Liver (tissue), 9 donors: ENCODE results near the gene TNFRSF1B. TPM values are rescaled to one million over a fixed set of nuclear protein-coding genes. Genes with fewer than 3 reads are reported as not detected.

Experiments used
- DNase-seq: peaks from one replicate; pipeline ENCODE4 v3.0.0-alpha.2; 2017; ENCODE audit warnings: low spot score
- H3K27ac ChIP-seq, 2 donors: one replicate each; pipeline ENCODE4 v1.7.0; 2013; ENCODE audit warnings: inconsistent platforms in 2 of 2, low read length in 2 of 2, control low read depth in 1 of 2, low read depth in 1 of 2, mild to moderate bottlenecking in 1 of 2
- H3K27me3 ChIP-seq, 4 donors: one replicate each; pipeline versions ENCODE4 v1.6.1 to v1.7.0; 2013; ENCODE audit warnings: low read length in 3 of 4, inconsistent platforms in 1 of 4, mild to moderate bottlenecking in 1 of 4, moderate library complexity in 1 of 4; ENCODE audit not compliant: control insufficient read depth in 4 of 4, insufficient read depth in 4 of 4
- H3K36me3 ChIP-seq, 4 donors: one replicate each; pipeline versions ENCODE4 v1.6.1 to v1.7.0; 2013; ENCODE audit warnings: low read length in 3 of 4, mild to moderate bottlenecking in 3 of 4, low read depth in 1 of 4, moderate library complexity in 1 of 4; ENCODE audit not compliant: control insufficient read depth in 4 of 4, insufficient read depth in 3 of 4
- H3K4me1 ChIP-seq, 4 donors: one replicate each; pipeline versions ENCODE4 v1.6.1 to v1.7.0; 2013; ENCODE audit warnings: low read length in 3 of 4, mild to moderate bottlenecking in 3 of 4, moderate library complexity in 1 of 4; ENCODE audit not compliant: control insufficient read depth in 4 of 4, insufficient read depth in 4 of 4
- H3K4me3 ChIP-seq, 3 donors: one replicate each; pipeline versions ENCODE4 v1.6.1 to v1.7.0; 2013; ENCODE audit warnings: low read length in 3 of 3, control low read depth in 1 of 3, low read depth in 1 of 3, mild to moderate bottlenecking in 1 of 3
- H3K9ac ChIP-seq, 2 donors: one replicate each; pipeline ENCODE4 v1.7.0; 2013; ENCODE audit warnings: low read length in 2 of 2, mild to moderate bottlenecking in 2 of 2, moderate library complexity in 2 of 2, control low read depth in 1 of 2, low read depth in 1 of 2
- H3K9me3 ChIP-seq, 4 donors: one replicate each; pipeline versions ENCODE4 v1.6.1 to v1.7.0; 2013; ENCODE audit warnings: low read length in 3 of 4; ENCODE audit not compliant: control insufficient read depth in 4 of 4
- ATF3 ChIP-seq: IDR thresholded peaks from 2 replicates; pipeline ENCODE4 v1.6.1; 2016; ENCODE audit warnings: antibody characterized with exemption
- EGR1 ChIP-seq, 2 donors: IDR thresholded peaks; 2 replicates each; pipeline ENCODE4 v1.6.1; 2016 to 2018; ENCODE audit warnings: antibody characterized with exemption in 2 of 2, low read depth in 2 of 2
- FOXA1 ChIP-seq: IDR thresholded peaks from 2 replicates; pipeline ENCODE4 v1.6.1; 2016; ENCODE audit warnings: antibody characterized with exemption
- FOXA2 ChIP-seq: IDR thresholded peaks from 2 replicates; pipeline ENCODE4 v1.6.1; 2016; ENCODE audit warnings: antibody characterized with exemption
- GABPA ChIP-seq, 2 donors: IDR thresholded peaks in 1 of 2; conservative IDR thresholded peaks in 1 of 2; 2 replicates each; pipeline ENCODE4 v1.6.1; 2016; ENCODE audit warnings: antibody characterized with exemption in 2 of 2, mild to moderate bottlenecking in 1 of 2, moderate library complexity in 1 of 2
- HNF4A ChIP-seq, 2 donors: conservative IDR thresholded peaks; 2 replicates each; pipeline ENCODE4 v1.6.1; 2016; ENCODE audit warnings: antibody characterized with exemption in 2 of 2, mild to moderate bottlenecking in 2 of 2
- JUND ChIP-seq, 2 donors: IDR thresholded peaks; 2 replicates each; pipeline ENCODE4 v1.6.1; 2016; ENCODE audit warnings: antibody characterized with exemption in 2 of 2
- MAX ChIP-seq: IDR thresholded peaks from 2 replicates; pipeline ENCODE4 v1.6.1; 2016; ENCODE audit warnings: antibody characterized with exemption
- NR2F2 ChIP-seq: IDR thresholded peaks from 2 replicates; pipeline ENCODE4 v1.6.1; 2016; ENCODE audit warnings: antibody characterized with exemption
- RAD21 ChIP-seq, 2 donors: IDR thresholded peaks; 2 replicates each; pipeline ENCODE4 v1.6.1; 2016; ENCODE audit warnings: antibody characterized with exemption in 2 of 2, mild to moderate bottlenecking in 2 of 2
- REST ChIP-seq: IDR thresholded peaks from 2 replicates; pipeline ENCODE4 v1.6.1; 2016; ENCODE audit warnings: antibody characterized with exemption, mild to moderate bottlenecking
- RXRA ChIP-seq, 2 donors: IDR thresholded peaks; 2 replicates each; pipeline ENCODE4 v1.6.1; 2017 to 2018; ENCODE audit warnings: antibody characterized with exemption in 2 of 2, mild to moderate bottlenecking in 1 of 2
- SP1 ChIP-seq: IDR thresholded peaks from 2 replicates; pipeline ENCODE4 v1.6.1; 2018; ENCODE audit warnings: antibody characterized with exemption, mild to moderate bottlenecking
- TAF1 ChIP-seq: conservative IDR thresholded peaks from 2 replicates; pipeline ENCODE4 v1.6.1; 2016; ENCODE audit warnings: antibody characterized with exemption, mild to moderate bottlenecking
- YY1 ChIP-seq: IDR thresholded peaks from 2 replicates; pipeline ENCODE4 v1.6.1; 2016; ENCODE audit warnings: antibody characterized with exemption, mild to moderate bottlenecking
- ZBTB33 ChIP-seq: IDR thresholded peaks from 2 replicates; pipeline ENCODE4 v1.6.1; 2016; ENCODE audit warnings: antibody characterized with exemption
- WGBS: extraction: QIAGEN DNeasy Blood & Tissue Kit; methylation state at CpG from one replicate; pipeline ENCODE4 v1.1.7; 2013; 5-methylcytosine and 5-hydroxymethylcytosine counted together
- polyA plus RNA-seq, 2 donors: library from polyadenylated mRNA; stranded (reverse) in 1 of 2; unstranded in 1 of 2; fragments of 200-250 nt in 1 of 2; fragments of >200 nt in 1 of 2; fragmentation: Nextera tagmentation in 1 of 2; extraction: Ambion mirVana in 1 of 2; gene quantifications; one replicate each; pipeline versions ENCODE4 v1.2.1 to v1.2.3, GENCODE V29; 2013 to 2015
- total RNA-seq, 2 donors: library from RNA; depleted of rRNA; stranded (reverse); fragments of >200 nt; gene quantifications; one replicate each; pipeline ENCODE4 v1.2.3, GENCODE V29; 2014
- TF ChIP-seq, protein P1 (sequence below): fragments of 150-350 bp; IDR thresholded peaks from 2 replicates; pipeline ENCODE4 v1.5.1; 2017; ENCODE audit warnings: improper control_type of control experiment, low read depth, low read length; ENCODE audit not compliant: missing input control
- donor health status: healthy.
- donor health status: healthy.
- donor health status: healthy.
- donor health status: healthy.
- donor health status: healthy.

Gene TNFRSF1B
- total and polyA plus RNA-seq, 4 donors, result 7.2 to 19.6 (median 16.5) TPM

- H3K27me3 ChIP-seq, result no peaks in the 10 kb centered on the region
- peak overlapping the region; percentile 80 to 96 for H3K27ac ChIP-seq
- DNase-seq, result no peak
- no peak overlapping the region for H3K9ac ChIP-seq
- WGBS, result 68% methylated on average over 8 of the region's 8 CpGs
- no peaks in the 10 kb centered on the region for H3K9me3 ChIP-seq
- H3K4me3 ChIP-seq, result no peak overlapping the region
- H3K36me3 ChIP-seq, result no peaks in the 10 kb centered on the region
- H3K4me1 ChIP-seq, result peaks cover 8 to 62% (median 32%) of the 10 kb centered on the region in 4 donors
- TF ChIP-seq, protein P1, sequence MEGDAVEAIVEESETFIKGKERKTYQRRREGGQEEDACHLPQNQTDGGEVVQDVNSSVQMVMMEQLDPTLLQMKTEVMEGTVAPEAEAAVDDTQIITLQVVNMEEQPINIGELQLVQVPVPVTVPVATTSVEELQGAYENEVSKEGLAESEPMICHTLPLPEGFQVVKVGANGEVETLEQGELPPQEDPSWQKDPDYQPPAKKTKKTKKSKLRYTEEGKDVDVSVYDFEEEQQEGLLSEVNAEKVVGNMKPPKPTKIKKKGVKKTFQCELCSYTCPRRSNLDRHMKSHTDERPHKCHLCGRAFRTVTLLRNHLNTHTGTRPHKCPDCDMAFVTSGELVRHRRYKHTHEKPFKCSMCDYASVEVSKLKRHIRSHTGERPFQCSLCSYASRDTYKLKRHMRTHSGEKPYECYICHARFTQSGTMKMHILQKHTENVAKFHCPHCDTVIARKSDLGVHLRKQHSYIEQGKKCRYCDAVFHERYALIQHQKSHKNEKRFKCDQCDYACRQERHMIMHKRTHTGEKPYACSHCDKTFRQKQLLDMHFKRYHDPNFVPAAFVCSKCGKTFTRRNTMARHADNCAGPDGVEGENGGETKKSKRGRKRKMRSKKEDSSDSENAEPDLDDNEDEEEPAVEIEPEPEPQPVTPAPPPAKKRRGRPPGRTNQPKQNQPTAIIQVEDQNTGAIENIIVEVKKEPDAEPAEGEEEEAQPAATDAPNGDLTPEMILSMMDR, result no peak
- TF ChIP-seq YY1, result no peak
- no peak for TF ChIP-seq HNF4A (conservative IDR thresholded peaks at IDR 0.05)
- no peak for TF ChIP-seq FOXA2
- no peak for TF ChIP-seq FOXA1
- TF ChIP-seq TAF1, result no peak
- TF ChIP-seq RXRA (IDR thresholded peaks at IDR 0.05), result no peak
- TF ChIP-seq EGR1 (IDR thresholded peaks at IDR 0.05; ENCODE audit: low read depth in 2 of 2), result no peak
- TF ChIP-seq RAD21 (IDR thresholded peaks at IDR 0.05), result no peak
- TF ChIP-seq ZBTB33, result no peak
- TF ChIP-seq SP1, result no peak
- TF ChIP-seq ATF3, result no peak
- TF ChIP-seq GABPA (IDR thresholded peaks at IDR 0.05 in 1 of 2, conservative IDR thresholded peaks at IDR 0.05 in 1 of 2), result no peak
- no peak for TF ChIP-seq NR2F2
Observed at GRCh38 chr1:12169442-12170135, 2.8 kb downstream of the TNFRSF1B start.

- Histone ChIP-seq H3K4me1 (peaks cover 8 to 69% (median 33%) of the 10 kb centered on the region in 4 donors), H3K4me3 (no peak overlapping the region), H3K36me3 (no peaks in the 10 kb centered on the region), H3K9me3 (no peaks in the 10 kb centered on the region), H3K27ac (peak overlapping the region; percentile 80 to 96), H3K9ac (no peak overlapping the region), H3K27me3 (no peaks in the 10 kb centered on the region)
- DNase-seq, result no peak
- 30% methylated on average over 9 of the region's 9 CpGs for WGBS
- peak; percentile 89 for TF ChIP-seq ATF3
- TF ChIP-seq SP1, result peak; percentile 98
- peak; percentile 79 for TF ChIP-seq FOXA2
- no peak for TF ChIP-seq TAF1
- TF ChIP-seq NR2F2, result peak; percentile 96
- peak; percentile 64 to 68 for TF ChIP-seq RAD21 (IDR thresholded peaks at IDR 0.05)
- TF ChIP-seq MAX, result peak; percentile 83
- peak; percentile 77 for TF ChIP-seq YY1
- TF ChIP-seq HNF4A (conservative IDR thresholded peaks at IDR 0.05), result peak; percentile 96 to 98
- peak; percentile 90 for TF ChIP-seq ZBTB33
- TF ChIP-seq RXRA (IDR thresholded peaks at IDR 0.05), result peak; percentile 100
- TF ChIP-seq EGR1 (IDR thresholded peaks at IDR 0.05; ENCODE audit: low read depth in 2 of 2), result peak in 1 of 2 donors; percentile 97
- TF ChIP-seq JUND (IDR thresholded peaks at IDR 0.05), result peak; percentile 95 to 98
- peak; percentile 91 for TF ChIP-seq REST
- peak; percentile 78 for TF ChIP-seq FOXA1
- TF ChIP-seq, protein P1, result no peak
Observed at GRCh38 chr1:12170263-12170671, 3.5 kb downstream of the TNFRSF1B start.
